Epidermal melanocyte (primary cell): ENCODE data around the gene CNTNAP5.
"Not testable (repeated sequence)": the region's sequence is repeated elsewhere in the genome, so short reads cannot be mapped to it uniquely, and the experiment has no call there.

Experiments used
- DNase-seq: peaks from one replicate; pipeline ENCODE4 v3.0.0; 2011; ENCODE audit warnings: low spot score; ENCODE audit not compliant: insufficient read length

Gene CNTNAP5

GRCh38 chr2:124319577-124319976 is 294.5 kb downstream of the CNTNAP5 start:
- DNase-seq, result no peak

DNA sequence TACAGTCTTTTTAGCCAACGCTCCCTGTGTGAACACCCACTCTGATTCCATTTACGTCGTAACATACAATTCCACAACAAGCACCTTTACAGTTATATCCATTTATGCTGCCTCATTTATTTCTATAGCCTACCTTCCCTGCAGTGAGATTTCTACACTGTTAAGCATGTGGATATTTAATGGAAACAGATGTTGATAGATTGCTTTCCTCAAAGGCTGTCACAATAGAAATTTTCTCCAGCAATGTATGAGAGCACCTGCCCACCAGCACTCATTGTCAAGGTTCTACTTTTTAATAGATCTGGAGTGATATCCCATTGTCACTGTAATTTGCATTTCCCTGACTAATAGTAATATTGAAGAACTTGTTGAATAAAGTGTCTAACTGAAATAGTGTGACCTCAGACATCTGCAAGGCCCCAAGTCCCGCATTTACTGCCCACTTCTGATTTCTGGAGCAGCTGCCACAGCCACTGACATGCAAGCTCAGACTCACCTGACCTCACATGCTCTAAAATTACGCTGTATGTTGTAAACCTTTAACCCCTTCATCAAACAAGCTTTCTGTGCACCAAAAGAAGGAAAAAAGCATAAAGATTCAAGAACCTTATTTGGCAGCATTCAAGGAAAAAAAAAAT is 295.1 kb downstream of the CNTNAP5 start:
- no peak for DNase-seq

GRCh38 chr2:124323321-124323720 is 298.2 kb downstream of the CNTNAP5 start:
- DNase-seq, result no peak

GRCh38 chr2:124325667-124326440 is 300.8 kb downstream of the CNTNAP5 start:
- no peak for DNase-seq

DNA sequence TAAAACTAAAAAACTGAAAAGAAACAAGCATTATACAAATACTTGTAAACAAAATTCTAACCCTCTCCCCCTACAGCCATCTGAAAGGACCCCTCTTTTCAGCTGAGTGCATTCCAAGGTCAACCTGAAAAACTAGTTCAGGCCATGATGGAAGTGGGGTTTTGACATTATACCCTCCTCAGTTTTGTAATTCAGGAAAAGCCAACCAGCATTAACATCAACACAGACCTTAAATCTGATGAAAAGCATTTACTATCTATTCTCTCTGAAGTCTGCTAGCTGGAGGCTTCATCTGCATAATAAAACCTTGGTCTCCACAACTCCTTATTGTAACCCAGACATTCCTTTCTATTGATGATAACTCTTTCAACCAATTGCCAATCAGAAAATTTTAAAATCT is 302.2 kb downstream of the CNTNAP5 start:
- no peak for DNase-seq

- DNase-seq, result no peak
These were observed 303.3 kb downstream of the CNTNAP5 start for GRCh38 chr2:124328397-124328796.

DNA sequence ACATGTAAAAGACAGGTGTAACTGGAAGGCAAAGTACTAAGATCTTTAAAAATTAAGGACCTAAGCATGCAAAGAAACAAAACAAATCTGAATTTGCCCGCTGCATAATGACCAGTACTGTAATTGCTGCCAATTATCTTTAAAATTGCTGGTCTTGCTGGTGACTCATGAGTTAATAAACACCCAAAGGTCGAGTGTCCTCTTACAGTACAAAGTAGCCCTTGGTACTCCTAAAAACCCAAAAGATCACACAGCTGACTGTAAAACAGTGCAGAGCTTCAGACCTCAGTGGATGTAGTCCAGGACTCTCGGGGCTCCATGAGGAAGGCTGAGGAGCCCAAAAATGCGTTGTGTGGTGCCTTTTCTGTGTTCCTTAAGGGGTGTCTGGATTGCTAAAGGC is 308.7 kb downstream of the CNTNAP5 start:
- no peak for DNase-seq

DNA sequence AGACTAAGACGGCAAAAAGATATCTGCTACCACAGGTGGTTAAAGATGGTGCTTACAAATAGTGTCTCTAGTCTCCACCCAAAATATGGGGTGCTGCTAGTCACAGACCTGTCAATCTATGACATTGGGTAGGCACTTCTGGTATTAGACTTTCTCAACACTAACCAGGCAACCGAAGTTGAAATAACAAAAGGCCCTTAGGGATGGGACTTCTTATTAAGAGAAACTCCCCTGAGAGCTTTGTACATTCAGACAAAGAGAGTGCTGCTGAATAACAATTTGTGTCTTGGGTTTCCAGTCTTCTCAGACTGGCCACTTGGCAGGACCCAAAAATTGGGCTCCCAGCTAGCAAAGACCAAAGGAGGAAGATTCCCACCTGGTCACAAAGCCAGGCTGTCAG is 310.0 kb downstream of the CNTNAP5 start:
- no peak for DNase-seq

DNA sequence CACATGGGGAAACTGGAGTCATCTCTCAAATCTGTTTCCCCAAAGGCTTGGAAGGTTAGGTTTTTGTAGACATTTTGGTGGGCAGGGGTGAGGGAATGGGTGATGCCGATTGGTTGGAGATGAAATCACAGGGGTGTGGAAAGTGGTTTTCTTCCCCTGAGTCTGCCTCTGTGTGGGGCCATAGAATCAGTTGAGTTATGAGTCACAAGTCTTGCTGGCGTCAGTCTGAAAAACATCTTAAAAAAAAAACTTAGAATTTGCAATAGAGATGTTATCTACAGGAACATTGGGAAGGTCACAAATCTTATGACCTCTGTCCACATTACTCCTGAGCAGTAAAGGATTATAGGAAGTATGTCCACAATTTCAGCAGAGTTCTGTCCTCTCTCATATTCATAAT is 314.6 kb downstream of the CNTNAP5 start:
- no peak for DNase-seq

GRCh38 chr2:124343827-124344498 is 318.9 kb downstream of the CNTNAP5 start:
- no peak for DNase-seq

DNA sequence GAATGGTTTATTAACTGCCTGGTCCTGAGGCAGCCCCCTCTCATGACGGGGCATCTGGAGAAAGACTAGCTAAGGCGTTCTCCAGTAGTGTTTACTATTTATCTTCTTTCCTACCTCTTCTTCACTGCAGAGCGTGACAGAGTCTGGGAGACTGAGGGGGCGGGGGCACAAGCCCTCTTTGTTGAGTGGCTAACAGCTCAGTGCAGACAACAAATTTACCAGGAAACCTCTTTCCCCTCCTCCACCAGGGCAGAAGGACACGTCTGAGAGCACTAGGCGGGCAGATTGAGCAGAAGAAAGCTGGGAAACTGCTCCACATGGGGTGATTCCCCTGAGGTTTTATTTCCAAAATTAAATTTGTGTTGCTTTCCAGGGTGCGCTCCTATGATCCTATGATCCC is 322.1 kb downstream of the CNTNAP5 start:
- DNase-seq, result no peak

DNA sequence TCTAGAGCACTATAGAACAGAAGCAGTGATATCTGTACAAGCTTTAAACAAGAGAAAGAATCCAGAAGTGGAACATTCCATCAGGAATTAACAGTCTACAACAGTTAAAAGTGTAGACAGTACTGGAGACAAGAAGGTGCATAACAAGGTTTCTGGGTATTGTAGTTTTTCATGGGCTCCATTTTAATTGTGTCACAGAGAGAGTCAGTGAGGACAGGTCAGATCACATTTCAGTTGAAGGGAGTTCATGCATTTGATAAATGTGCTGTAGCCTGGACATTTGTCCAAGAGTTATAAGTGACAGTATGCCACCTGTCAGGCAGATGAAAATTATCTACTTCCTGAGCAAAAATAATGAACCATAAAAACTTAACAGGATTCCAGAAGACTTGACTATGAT is 328.6 kb downstream of the CNTNAP5 start:
- DNase-seq, result no peak

- DNase-seq, result no peak
These were observed 329.4 kb downstream of the CNTNAP5 start for GRCh38 chr2:124354466-124354865.

DNA sequence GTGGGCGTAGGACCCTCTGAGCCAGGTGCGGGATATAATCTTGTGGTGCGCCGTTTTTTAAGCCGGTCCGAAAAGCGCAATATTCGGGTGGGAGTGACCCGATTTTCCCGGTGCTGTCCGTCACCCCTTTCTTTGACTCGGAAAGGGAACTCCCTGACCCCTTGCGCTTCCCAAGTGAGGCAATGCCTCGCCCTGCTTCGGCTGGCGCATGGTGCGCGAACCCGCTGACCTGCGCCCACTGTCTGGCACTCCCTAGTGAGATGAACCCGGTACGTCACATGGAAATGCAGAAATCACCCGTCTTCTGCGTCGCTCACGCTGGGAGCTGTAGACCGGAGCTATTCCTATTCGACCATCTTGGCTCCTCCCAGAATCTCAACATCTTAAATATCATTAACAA is 336.9 kb downstream of the CNTNAP5 start:
- not testable (repeated sequence) for DNase-seq

DNA sequence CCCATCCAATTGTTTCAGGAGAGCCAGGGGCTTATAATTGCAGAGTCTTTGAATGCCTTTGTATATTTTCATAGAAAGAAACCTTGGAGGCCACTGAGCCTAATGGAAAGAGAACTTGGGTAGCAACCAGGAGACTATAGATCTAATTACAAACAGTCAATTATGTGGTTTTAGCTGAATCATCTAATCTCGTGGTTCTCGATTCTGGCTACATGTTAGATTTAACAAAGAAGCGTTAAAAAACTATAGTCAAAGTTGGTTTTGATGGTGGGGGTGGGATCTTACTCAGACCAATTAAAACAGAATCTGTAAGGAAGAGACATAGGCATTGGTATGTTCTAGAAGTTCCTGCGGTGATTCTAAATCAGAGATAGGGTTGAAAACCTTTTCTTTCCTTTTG is 344.1 kb downstream of the CNTNAP5 start:
- DNase-seq, result no peak

GRCh38 chr2:124380221-124380749 is 355.2 kb downstream of the CNTNAP5 start:
- DNase-seq, result no peak

DNA sequence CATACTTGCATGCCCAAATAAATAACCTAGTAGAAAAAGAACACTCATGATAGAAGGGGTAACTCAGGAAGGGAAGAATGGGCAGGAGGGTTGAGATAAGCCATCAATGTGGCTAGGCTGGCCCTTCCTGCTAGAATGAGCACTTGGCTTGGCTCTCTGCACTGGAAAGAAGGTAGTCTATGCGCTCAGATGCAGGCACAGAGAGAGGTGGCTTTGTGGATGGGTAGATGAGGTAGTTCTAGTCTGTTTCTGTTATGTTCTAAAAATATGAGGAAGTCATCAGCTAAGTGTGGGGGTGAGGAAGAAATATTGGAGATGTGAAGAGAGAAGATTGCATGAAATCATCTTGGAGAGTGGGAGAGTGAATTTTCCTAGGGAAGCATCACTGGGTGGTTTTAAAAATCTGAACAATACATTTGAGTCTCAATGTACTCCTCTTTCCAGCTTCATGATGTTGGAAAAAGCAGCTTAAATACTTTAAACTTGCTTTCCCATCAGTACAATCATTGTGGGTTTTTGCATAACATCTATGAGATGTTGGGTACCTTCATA is 357.1 kb downstream of the CNTNAP5 start:
- no peak for DNase-seq

- no peak for DNase-seq
These were observed 370.9 kb downstream of the CNTNAP5 start for GRCh38 chr2:124395961-124396360.

DNA sequence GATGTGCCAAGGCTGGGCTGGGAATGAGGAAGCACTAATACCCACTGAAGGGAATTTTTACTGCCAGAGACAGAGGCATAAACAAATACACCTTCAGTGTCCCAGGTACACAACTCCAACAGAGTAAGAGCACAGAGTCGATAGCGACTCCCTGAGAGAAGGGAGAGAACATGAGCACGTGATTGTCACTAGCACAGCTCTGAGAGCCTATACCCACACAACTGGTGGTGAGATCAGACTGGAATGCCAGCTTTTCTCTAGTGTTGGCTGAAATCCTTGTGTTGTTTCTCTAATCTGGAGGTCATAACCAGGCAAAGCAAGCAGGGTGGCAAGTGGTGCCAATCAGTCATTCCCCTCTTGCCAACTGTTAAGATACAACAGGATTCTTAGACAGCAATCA is 377.2 kb downstream of the CNTNAP5 start:
- no peak for DNase-seq

DNA sequence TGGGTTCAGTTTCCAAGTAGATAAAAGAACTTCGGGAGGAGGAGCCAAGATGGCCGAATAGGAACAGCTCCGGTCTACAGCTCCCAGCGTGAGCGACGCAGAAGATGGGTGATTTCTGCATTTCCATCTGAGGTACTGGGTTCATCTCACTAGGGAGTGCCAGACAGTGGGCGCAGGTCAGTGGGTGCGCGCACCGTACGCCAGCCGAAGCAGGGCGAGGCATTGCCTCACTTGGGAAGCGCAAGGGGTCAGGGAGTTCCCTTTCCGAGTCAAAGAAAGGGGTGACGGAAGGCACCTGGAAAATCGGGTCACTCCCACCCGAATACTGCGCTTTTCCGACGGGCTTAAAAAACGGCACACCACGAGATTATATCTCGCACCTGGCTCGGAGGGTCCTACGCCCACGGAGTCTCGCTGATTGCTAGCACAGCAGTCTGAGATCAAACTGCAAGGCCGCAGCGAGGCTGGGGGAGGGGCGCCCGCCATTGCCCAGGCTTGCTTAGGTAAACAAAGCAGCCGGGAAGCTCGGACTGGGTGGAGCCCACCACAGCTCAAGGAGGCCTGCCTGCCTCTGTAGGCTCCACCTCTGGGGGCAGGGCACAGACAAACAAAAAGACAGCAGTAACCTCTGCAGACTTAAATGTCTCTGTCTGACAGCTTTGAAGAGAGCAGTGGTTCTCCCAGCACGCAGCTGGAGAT is 382.9 kb downstream of the CNTNAP5 start:
- not testable (repeated sequence) for DNase-seq

DNA sequence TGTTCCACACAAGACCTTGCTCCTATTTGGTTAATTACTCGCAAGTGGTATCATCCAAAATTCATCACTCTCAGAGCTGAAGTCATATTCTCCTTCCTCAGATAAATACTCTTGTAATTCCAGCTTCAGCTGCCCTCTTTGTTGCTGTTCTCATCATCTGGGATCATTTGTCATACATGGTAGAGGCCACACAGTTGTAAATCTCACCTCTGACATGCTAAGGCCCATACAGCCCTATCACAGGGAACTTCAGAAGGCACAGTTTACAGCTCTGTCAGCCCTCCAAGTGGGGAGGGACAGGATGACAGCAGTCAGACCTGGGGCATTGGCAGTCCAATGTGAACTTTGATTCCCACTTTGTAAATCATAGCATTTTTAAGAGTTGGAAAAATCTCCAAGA is 399.0 kb downstream of the CNTNAP5 start:
- no peak for DNase-seq
